ENCODE data around the gene TRPV3. TPM values are rescaled to one million over a fixed set of nuclear protein-coding genes. Genes with fewer than 3 reads are reported as not detected.

TRPV3 gene
- total RNA-seq, 6 experiments from 2014 or later: 0.12 to 2.1 (median 0.37) TPM; not detected in 1

DNA sequence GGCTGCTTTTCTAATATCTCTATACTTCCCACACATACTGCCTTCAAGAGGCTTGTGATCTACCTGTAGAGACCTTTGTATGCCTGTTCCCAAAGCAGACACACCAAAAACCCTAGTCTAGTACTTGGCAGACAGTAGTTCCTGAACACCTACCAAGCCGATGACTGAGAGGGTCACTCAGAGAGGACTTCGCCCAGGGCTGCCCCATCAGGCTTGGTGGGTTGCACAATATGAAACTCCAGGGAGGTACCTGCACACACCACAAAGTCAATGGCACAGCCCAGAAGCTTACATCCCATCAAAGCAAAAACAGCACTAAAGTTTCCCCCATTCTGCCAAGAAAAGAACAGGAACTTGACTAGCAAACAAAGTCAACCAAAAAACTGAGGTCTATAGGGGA, 51.6 kb downstream of the TRPV3 start:
- intact Hi-C loops (cut with DNase I): no loop called here
- WGBS (ENCODE audit: insufficient coverage, low coverage, low lambda C conversion rate, missing lambda C conversion rate): 21% methylated on average over 2 of the region's 2 CpGs
- no peak for TF ChIP-seq POLR2A (IDR thresholded peaks at IDR 0.05)
- TF ChIP-seq, protein P1, sequence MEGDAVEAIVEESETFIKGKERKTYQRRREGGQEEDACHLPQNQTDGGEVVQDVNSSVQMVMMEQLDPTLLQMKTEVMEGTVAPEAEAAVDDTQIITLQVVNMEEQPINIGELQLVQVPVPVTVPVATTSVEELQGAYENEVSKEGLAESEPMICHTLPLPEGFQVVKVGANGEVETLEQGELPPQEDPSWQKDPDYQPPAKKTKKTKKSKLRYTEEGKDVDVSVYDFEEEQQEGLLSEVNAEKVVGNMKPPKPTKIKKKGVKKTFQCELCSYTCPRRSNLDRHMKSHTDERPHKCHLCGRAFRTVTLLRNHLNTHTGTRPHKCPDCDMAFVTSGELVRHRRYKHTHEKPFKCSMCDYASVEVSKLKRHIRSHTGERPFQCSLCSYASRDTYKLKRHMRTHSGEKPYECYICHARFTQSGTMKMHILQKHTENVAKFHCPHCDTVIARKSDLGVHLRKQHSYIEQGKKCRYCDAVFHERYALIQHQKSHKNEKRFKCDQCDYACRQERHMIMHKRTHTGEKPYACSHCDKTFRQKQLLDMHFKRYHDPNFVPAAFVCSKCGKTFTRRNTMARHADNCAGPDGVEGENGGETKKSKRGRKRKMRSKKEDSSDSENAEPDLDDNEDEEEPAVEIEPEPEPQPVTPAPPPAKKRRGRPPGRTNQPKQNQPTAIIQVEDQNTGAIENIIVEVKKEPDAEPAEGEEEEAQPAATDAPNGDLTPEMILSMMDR (IDR thresholded peaks at IDR 0.05): no peak
- Histone ChIP-seq H3K27me3 (no peaks in the 10 kb centered on the region), H3K4me3 (no peak overlapping the region), H3K36me3 (no peaks in the 10 kb centered on the region), H3K9me3 (no peaks in the 10 kb centered on the region), H3K27ac (no peak overlapping the region), H3K4me1 (peaks cover 0 to 4% (median 0%) of the 10 kb centered on the region in 4 donors)
- ATAC-seq (peak; percentile 82 to 100 (median 99)), DNase-seq (peak; percentile 44 to 82 (median 77))

DNA sequence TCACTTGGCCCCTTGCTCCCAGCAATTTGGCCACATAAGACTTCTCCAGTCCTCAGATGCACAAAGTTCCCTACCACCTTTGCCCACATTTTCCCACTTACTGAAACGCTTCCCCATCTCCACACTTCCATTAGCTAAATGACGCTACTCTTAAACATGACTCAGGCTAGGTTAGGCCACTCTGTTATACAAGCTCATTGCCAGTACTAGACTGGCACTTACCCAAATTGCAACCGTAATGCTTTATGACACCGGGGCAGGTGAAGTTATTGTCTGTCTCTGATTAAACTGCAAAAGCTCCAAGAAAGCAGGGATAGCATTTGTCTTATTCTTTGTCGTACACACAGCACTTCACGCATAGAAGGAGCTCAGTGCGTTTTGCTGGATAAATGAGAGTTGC, 52.6 kb downstream of the TRPV3 start:
- TF ChIP-seq, protein P1 (IDR thresholded peaks at IDR 0.05): no peak
- TF ChIP-seq POLR2A (IDR thresholded peaks at IDR 0.05): no peak
- intact Hi-C loops (cut with DNase I): no loop called here
- H3K9me3 ChIP-seq: no peaks in the 10 kb centered on the region
- H3K27ac ChIP-seq: no peak overlapping the region
- DNase-seq (no peak), ATAC-seq (no peak)
- 92% methylated on average over 7 of the region's 7 CpGs for WGBS (ENCODE audit: insufficient coverage, low coverage, low lambda C conversion rate, missing lambda C conversion rate)
- H3K4me1 ChIP-seq: peaks cover 0 to 4% (median 0%) of the 10 kb centered on the region in 4 donors
- no peaks in the 10 kb centered on the region for H3K36me3 ChIP-seq
- H3K4me3 ChIP-seq: no peak overlapping the region
- H3K27me3 ChIP-seq: no peaks in the 10 kb centered on the region

DNA sequence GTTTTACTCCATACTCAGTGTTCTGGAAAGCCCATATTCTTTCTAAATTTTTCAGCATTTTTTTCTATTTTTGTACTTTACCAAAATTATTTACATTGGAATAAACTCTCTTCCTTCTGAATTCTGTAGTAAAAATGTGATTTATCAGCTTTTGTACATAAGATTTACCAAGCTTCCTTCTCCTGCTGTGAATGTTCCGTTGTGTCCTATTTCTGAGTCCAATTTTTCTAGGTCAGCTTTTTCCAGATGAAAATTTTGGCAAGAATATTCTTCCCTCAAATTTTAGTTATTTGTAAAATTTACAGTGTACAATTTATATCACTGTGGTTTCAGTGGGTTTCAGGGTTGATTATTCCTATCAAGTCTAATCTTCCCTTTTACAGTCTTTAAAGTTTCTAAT, 54.3 kb downstream of the TRPV3 start:
- no peak for ATAC-seq
- no peak for DNase-seq
- no peaks in the 10 kb centered on the region for H3K9me3 ChIP-seq
- peaks cover 0 to 4% (median 0%) of the 10 kb centered on the region in 4 donors for H3K4me1 ChIP-seq
- H3K36me3 ChIP-seq: no peaks in the 10 kb centered on the region
- H3K27me3 ChIP-seq: no peaks in the 10 kb centered on the region
- no peak overlapping the region for H3K4me3 ChIP-seq
- intact Hi-C loops (cut with DNase I): no loop called here
- H3K27ac ChIP-seq: no peak overlapping the region
- no peak for TF ChIP-seq POLR2A (IDR thresholded peaks at IDR 0.05)
- TF ChIP-seq, protein P1 (IDR thresholded peaks at IDR 0.05): no peak
- 53% methylated on average over 1 of the region's 1 CpG for WGBS (ENCODE audit: insufficient coverage, low coverage, low lambda C conversion rate, missing lambda C conversion rate)

DNA sequence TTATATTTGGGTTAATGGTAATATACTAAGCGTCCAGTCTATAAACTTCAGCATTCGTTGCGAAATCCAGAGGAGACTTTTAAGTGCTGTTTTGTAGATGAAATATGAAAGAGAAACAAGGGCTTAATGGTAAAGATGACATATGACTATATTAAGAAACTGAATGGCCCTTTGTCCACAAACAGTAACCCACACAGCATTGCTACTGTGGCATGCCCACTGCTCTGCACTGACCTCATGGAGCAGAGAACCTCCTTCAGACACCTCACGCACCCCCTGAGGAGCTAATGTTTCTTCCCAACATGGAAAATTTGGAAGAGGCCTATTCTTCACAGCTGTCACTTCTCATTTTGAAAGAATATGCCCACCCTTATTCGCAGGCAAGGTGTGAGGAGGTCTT, 55.1 kb downstream of the TRPV3 start:
- ATAC-seq (no peak), DNase-seq (no peak)
- no peaks in the 10 kb centered on the region for H3K9me3 ChIP-seq
- TF ChIP-seq, protein P1 (IDR thresholded peaks at IDR 0.05): no peak
- no peak for TF ChIP-seq POLR2A (IDR thresholded peaks at IDR 0.05)
- no peak overlapping the region for H3K27ac ChIP-seq
- no peaks in the 10 kb centered on the region for H3K36me3 ChIP-seq
- peaks cover 0 to 4% (median 0%) of the 10 kb centered on the region in 4 donors for H3K4me1 ChIP-seq
- no peaks in the 10 kb centered on the region for H3K27me3 ChIP-seq
- 76% methylated on average over 3 of the region's 5 CpGs for WGBS (ENCODE audit: insufficient coverage, low coverage, low lambda C conversion rate, missing lambda C conversion rate)
- intact Hi-C loops (cut with DNase I): no loop called here
- no peak overlapping the region for H3K4me3 ChIP-seq

DNA sequence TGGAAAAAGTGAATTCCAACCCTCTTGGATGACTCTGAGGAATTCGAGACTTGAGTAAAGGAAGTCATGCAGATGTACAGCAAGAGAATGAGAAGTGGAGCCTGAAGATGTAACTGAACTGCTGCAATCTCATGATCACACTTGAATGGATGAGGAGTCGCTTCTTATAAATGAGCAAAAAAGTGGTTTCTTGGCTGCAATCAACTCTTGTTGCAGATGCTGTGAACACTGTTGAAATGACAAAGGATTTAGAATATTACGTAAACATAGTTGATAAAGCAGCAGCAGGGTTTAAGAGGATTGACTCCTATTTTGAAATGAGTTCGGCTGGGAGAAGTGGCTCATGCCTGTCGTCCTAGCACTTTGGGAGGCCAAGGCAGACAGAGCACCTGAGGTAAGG, 56.3 kb downstream of the TRPV3 start:
- Histone ChIP-seq H3K9me3 (no peaks in the 10 kb centered on the region), H3K36me3 (no peaks in the 10 kb centered on the region), H3K4me1 (peaks cover 0 to 3% (median 0%) of the 10 kb centered on the region in 4 donors), H3K27me3 (no peaks in the 10 kb centered on the region), H3K4me3 (no peak overlapping the region), H3K27ac (no peak overlapping the region)
- TF ChIP-seq, protein P1 (IDR thresholded peaks at IDR 0.05): no peak
- TF ChIP-seq POLR2A (IDR thresholded peaks at IDR 0.05): no peak
- WGBS (ENCODE audit: insufficient coverage, low coverage, low lambda C conversion rate, missing lambda C conversion rate): 58% methylated on average over 5 of the region's 5 CpGs
- ATAC-seq (no peak), DNase-seq (no peak)
- intact Hi-C loops (cut with DNase I): no loop called here
